Left colon (tissue), 2 donors: Measurements from ENCODE around the gene PSMD6. TPM values are rescaled to one million over a fixed set of nuclear protein-coding genes. Genes with fewer than 3 reads are reported as not detected.

Experiments used
- ATAC-seq: fragments of 200-7000 bp; cut with Tn5 transposase; one replicate; pipeline ENCODE4 v1.9.1; 2020; ENCODE audit warnings: mild to moderate bottlenecking, moderate library complexity
- DNase-seq, 2 donors: peaks; one replicate each; pipeline ENCODE4 v3.0.0-alpha.2; 2020
- intact Hi-C, 2 donors: fragments of 100-400 bp; cut with DNase I in 1 of 2; cut with micrococcal nuclease in 1 of 2; formaldehyde crosslinking; loops; one replicate each; pipeline versions ENCODE4 v1.11.2 to v1.14.0; 2022; cut with DNase I, micrococcal nuclease
- total RNA-seq, 2 donors: library from RNA; stranded (reverse); fragmentation: NEBNext Ultra II Directional; extraction: Animal tissue kit (Norgen Biotek cat#: 25700); gene quantifications; one replicate each; pipeline ENCODE4 v1.2.1, GENCODE V29; 2021
- donor health status: DM: no; HTN: no; CAD: no.
- donor health status: DM: yes; HTN: yes; CAD: no.

Gene PSMD6
- total RNA-seq, 2 donors from 2014 or later: 49.4 to 51.4 TPM

DNA sequence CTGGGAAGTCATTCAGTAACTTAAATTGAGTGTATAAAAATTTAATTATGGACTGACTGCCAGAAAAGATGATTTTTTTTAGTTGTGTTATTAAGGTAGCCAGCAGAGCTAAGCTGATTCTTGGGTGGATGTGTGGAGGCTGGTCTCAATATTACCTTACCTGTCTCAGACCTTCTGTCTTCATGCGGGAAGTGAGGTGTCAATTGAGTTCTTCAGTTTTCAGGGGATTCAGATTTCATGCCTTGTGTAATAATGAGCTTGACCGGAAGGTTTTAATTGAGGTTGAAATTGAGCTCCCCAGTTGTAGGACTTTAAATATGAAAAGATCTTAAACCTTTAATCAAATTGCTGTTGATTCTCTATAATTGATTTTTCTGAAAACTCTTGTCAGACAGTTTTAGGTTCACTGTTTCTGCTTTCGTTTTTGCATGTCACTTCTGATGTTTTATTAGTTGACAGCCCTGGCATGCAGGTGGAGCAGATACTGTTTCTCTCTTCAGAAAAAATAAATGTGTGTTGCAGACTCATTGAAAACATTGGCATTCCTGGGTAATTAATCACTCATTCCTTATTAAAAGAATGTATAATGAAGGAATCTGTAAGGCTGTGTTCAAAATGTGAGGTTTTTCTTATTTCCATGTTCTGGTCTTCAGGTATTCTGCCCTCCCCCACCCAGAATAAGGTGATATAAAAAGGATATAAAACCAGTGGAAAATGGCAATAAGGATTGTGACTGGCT lies 54.5 kb downstream of the PSMD6 start:
- no peak for DNase-seq
- intact Hi-C loops: no loop called here
- peak; percentile 56 for ATAC-seq

DNA sequence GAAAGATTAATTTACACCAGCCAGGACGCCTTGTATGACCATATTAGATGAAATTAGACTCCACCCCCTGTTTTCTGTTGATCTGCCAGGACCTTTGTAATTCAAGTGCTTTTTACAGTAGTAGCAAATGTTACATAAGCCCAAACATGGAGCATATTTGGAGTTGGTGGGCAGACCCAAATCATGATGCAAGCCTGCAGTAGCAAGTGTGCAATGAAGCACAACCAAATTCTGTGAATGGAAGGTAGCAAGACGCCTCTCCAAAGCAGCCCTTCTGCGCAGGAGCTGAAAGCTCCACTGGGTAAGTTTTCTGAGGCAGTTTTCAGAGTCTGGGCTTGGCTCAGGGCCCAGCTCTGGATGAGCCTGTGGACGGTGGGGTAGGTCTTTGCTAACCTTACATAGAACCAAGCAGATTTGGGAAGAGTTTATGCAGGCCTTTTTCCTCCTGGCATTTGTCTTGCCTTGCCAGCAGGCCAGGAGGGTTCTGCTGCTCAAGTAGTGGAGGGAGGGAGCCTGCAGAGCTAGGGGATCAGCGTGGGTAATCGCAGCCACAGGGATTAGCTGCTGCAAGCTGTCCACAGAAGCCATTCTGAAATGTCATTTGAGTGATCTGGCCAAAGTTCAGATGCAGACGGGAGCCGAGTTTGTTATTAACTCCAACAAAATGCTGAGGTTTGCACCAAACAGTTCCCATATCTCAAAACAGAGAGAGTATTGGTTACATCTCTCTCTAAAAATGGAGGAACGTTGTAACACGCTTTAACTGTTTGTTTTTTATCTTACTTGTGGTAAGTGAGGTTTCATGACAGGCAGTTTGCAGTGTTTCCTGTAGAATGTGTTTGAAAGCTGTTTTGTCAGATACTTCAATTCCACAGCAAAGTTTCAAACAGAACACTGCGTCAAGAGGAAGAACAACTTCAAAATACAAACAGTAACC lies 55.4 kb downstream of the PSMD6 start:
- peak; percentile 64 for ATAC-seq
- intact Hi-C loops: no loop called here
- DNase-seq: peak; percentile 58 to 71

DNA sequence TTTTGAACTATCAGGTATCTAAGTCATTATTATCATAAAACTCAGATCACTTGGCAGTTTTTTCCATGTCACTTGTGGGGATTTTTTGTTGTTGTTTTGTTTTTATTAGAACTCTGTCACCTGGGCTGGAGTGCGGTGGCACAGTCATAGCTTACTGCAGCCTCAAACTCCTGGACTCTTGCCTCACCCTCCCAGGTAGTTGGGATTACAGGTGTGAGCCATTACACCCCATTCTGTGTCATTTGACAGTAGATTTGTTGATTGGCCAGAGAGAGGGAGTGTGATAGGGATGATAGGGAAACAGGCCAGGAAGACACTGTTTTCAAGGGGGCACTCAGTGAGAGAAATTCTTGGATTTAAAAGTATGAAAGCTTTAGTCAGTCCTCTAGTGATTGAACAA lies 56.4 kb downstream of the PSMD6 start:
- peak; percentile 57 for ATAC-seq
- DNase-seq: peak in 1 of 2 donors; percentile 32
- intact Hi-C loops: no loop called here

DNA sequence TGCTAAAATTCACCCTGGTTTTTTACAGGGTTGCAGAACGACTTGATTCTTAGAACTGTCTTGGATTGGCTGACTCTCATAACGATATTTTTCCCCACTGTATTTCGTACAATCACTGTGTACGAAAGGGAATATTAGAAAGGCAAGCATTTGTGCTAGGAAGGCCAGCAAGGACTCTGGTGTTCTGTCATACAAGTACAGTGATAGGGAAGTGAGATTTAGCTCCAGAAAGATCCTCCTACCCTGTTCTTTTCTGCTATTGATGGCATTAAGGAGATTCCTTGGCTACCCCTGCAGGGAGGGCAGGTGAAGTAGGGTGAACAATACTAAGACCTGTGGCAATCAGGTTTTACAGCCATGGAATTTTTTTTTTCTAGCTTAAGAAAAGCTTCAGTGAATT lies 57.3 kb downstream of the PSMD6 start:
- intact Hi-C loops: no loop called here
- DNase-seq (no peak), ATAC-seq (no peak)

DNA sequence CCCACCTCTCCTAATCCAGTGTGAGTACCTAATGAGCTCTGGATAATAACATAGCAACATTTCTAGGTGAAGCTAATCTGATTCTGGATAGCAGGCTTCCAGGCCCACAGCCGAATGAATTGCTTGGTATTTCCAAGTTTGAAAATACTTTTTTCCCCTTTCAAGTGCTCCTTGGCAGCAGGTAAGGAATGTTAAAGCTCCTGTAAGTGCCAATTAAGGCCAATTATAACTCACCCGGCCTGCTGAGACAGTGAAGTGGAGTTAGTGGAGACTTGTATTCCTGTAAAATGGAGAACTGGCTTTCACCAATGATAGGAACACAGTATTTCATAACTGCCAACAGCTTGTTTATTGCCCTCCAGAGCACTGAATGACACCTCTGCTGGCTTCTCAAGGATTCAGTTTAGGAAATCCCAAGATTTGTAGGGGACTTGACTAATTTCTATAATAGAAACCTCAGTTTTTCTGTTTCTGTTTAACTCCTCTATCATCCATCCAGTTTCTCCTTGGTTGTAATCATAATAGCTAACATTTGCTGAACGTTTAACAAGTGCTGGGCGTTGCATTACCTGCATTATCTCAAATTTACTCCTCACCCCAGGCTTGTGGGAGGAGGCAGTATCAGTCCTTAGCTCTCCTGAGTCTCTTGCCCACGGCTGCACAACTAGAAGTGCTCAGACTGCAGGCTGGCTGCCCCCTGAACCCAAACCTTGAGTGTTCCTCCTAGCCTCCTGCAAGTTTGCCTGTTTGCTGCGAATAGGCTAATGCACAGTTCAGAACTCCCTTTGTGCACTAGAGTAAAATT lies 58.4 kb downstream of the PSMD6 start:
- DNase-seq (no peak), ATAC-seq (peak; percentile 26)
- intact Hi-C loops: no loop called here

DNA sequence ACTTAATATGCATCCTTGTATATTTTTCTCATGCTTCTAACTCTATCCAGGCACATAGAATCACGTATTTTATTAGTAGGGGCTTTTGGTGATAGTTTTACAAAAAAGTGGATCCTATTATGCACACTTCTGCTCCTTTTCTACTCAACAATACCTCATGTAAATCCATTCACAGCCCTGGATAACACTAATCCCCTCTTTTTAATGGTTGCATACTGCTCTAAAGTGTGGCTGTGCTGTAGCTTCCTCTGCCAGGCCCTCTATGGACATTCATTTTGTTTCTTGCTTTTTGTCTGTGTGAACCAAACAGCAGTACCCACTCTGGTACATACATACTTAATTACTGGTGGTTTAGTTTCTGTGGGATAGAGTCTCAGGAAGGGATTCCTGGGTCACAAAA lies 59.8 kb downstream of the PSMD6 start:
- no peak for DNase-seq
- intact Hi-C loops: no loop called here
- ATAC-seq: no peak

DNA sequence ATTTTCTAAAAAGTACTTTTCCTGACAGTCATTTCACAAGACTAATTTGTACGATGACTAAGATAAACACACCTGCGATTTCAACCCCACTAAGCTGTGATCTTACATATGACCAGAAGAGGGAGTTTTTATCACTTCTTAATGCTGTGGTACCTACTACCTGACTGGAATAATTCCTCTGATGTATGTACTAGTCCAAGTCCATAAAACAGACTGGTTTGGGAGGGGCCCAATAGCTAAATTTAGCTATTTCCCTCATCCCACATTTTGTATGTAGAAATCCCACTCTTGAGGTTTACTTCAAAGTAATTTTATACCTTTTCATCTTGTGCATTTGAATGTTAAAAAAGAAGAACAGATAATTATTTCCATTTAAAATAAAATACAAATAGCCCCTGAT lies 61.4 kb downstream of the PSMD6 start:
- no peak for DNase-seq
- intact Hi-C loops: no loop called here
- ATAC-seq: peak; percentile 81

Other genes starting within 250 kb of the PSMD6 start
- gene C3orf49, start 204.2 kb downstream of the PSMD6 start, total RNA-seq: not detected
- gene THOC7, start 159.7 kb downstream of the PSMD6 start, total RNA-seq: 10 to 100 TPM; 54.0 to 62.1 TPM
- 10 to 100 TPM; 32.4 to 45.9 TPM for gene ATXN7, start 159.6 kb downstream of the PSMD6 start, total RNA-seq
- gene SCAANT1, start 111.1 kb downstream of the PSMD6 start, total RNA-seq: not detected
- 10 to 100 TPM in 1 of 2 donors, 1 to 10 TPM in 1; 2.6 to 13.2 TPM for gene PRICKLE2, start 202.0 kb upstream of the PSMD6 start, total RNA-seq